Transverse colon (tissue), 4 donors: Measurements from ENCODE around the gene DYRK3. TPM values are rescaled to one million over a fixed set of nuclear protein-coding genes. Genes with fewer than 3 reads are reported as not detected.

Experiments
- DNase-seq: peaks from one replicate; pipeline ENCODE4 v3.0.0-alpha.2; 2019
- H3K27ac ChIP-seq, 4 donors: fragments of 200-600 bp; sonication (generic); 2 replicates each; pipeline ENCODE4 v1.5.1; 2016 to 2018; ENCODE audit warnings: inconsistent platforms in 4 of 4
- H3K27me3 ChIP-seq: fragments of 200-600 bp; sonication (generic); 2 replicates; pipeline ENCODE4 v1.5.1; 2017; ENCODE audit warnings: inconsistent platforms
- H3K36me3 ChIP-seq, 4 donors: fragments of 200-600 bp; sonication (generic); 2 replicates each; pipeline ENCODE4 v1.5.1; 2017 to 2019; ENCODE audit warnings: inconsistent platforms in 4 of 4
- H3K4me1 ChIP-seq, 4 donors: fragments of 200-600 bp; sonication (generic); 2 replicates each; pipeline ENCODE4 v1.5.1; 2017 to 2020; ENCODE audit warnings: inconsistent platforms in 4 of 4
- H3K4me3 ChIP-seq, 4 donors: fragments of 200-600 bp; sonication (generic); 1 replicate in 1 of 4; 2 replicates in 3 of 4; pipeline versions ENCODE4 v1.5.1 to v1.6.1; 2017 to 2019; ENCODE audit warnings: inconsistent platforms in 4 of 4
- H3K9me3 ChIP-seq, 2 donors: fragments of 200-600 bp; sonication (generic); 2 replicates each; pipeline ENCODE4 v1.5.1; 2017 to 2019; ENCODE audit warnings: inconsistent platforms in 2 of 2
- CTCF ChIP-seq, 5 experiments: fragments of 200-600 bp in 3 of 5; fragments of 450-650 bp in 2 of 5; sonication (generic) in 3 of 5; IDR thresholded peaks; 1 replicate in 2 of 5; 2 replicates in 3 of 5; pipeline ENCODE4 v1.5.1; 2016 to 2017; ENCODE audit warnings: antibody characterized with exemption in 5 of 5, inconsistent platforms in 3 of 5, mild to moderate bottlenecking in 2 of 5, moderate library complexity in 1 of 5
- EP300 ChIP-seq: sonication (generic); formaldehyde crosslinking; IDR thresholded peaks from one replicate; pipeline ENCODE4 v1.6.1; 2017; ENCODE audit warnings: antibody characterized with exemption, low read depth
- POLR2A ChIP-seq: fragments of 450-650 bp; IDR thresholded peaks from one replicate; pipeline ENCODE4 v1.6.1; 2016; ENCODE audit warnings: antibody characterized with exemption, mild to moderate bottlenecking, moderate library complexity
- POLR2AphosphoS5 ChIP-seq, 3 donors: sonication (generic); formaldehyde crosslinking; IDR thresholded peaks; one replicate each; pipeline ENCODE4 v1.6.1; 2016; ENCODE audit warnings: antibody characterized with exemption in 3 of 3
- WGBS, 2 donors: methylation state at CpG; one replicate each; pipeline ENCODE4 v1.1.5; 2018; ENCODE audit warnings: low coverage in 1 of 2; 5-methylcytosine and 5-hydroxymethylcytosine counted together
- in situ Hi-C, 4 donors: fragments of 200-750 bp; cut with MboI; loops; one replicate each; pipeline versions ENCODE4 v1.15.0 to v1.15.1; 2017; ENCODE audit warnings: low sequenced_read_pairs in 3 of 4, low pct_ligation_motif_present in 1 of 4, low pct_unique_long_range_greater_than_20kb in 1 of 4
- intact Hi-C: fragments of 100-400 bp; cut with DNase I; formaldehyde crosslinking; loops from one replicate; pipeline ENCODE4 v1.15.1; 2023; ENCODE audit warnings: low total_unique reads
- total RNA-seq, 4 donors: library from RNA; depleted of rRNA; stranded (reverse); fragments of >200 nt; gene quantifications; one replicate each; pipeline ENCODE4 v1.1.0, GENCODE V29; 2016

DYRK3 gene
- total RNA-seq, 4 donors from 2014 or later, result 1.6 to 3.2 TPM; not detected in 2

- Histone ChIP-seq H3K4me3 (no peak overlapping the region), H3K27ac (no peak overlapping the region), H3K36me3 (no peaks in the 10 kb centered on the region), H3K9me3 (no peaks in the 10 kb centered on the region), H3K4me1 (no peaks in the 10 kb centered on the region), H3K27me3 (no peaks in the 10 kb centered on the region)
- TF ChIP-seq CTCF (IDR thresholded peaks at IDR 0.05) (no peak), EP300 (no peak), POLR2A (no peak), POLR2AphosphoS5 (IDR thresholded peaks at IDR 0.05) (no peak)
- in situ Hi-C loops (loop anchor here in 1 of 4 donors (25.0 kb wide), 1 partner anchor 266 kb away; the partner anchor contains the start of gene FCMR), intact Hi-C loops (no loop called here)
- 75% methylated on average over 1 of the region's 1 CpG; no CpG with 5 or more reads in 1 of the 2 donors for WGBS, 2 donors
- DNase-seq, result no peak
Measured at GRCh38 chr1:206646504-206646903, 11.2 kb downstream of the DYRK3 start.

GRCh38 chr1:206647224-206647623, 11.9 kb downstream of the DYRK3 start:
- in situ Hi-C loops (loop anchor here in 1 of 4 donors (25.0 kb wide), 1 partner anchor 265 kb away; the partner anchor contains the start of gene FCMR), intact Hi-C loops (no loop called here)

GRCh38 chr1:206649261-206649921, 14.1 kb downstream of the DYRK3 start:
- no peak for DNase-seq
- 85 to 89% methylated on average over 3 to 5 of the region's 5 CpGs for WGBS, 2 donors
- TF ChIP-seq POLR2AphosphoS5 (IDR thresholded peaks at IDR 0.05), result no peak
- in situ Hi-C loops, result loop anchor here in 1 of 4 donors (25.0 kb wide), 1 partner anchor 263 kb away; the partner anchor contains the start of gene FCMR
- Histone ChIP-seq H3K4me1 (no peaks in the 10 kb centered on the region), H3K9me3 (no peaks in the 10 kb centered on the region), H3K27me3 (no peaks in the 10 kb centered on the region), H3K27ac (no peak overlapping the region), H3K36me3 (no peaks in the 10 kb centered on the region), H3K4me3 (no peak overlapping the region)
- intact Hi-C loops, result no loop called here

More at GRCh38 chr1:206647224-206647623, 11.9 kb downstream of the DYRK3 start:
- Histone ChIP-seq H3K27me3 (no peaks in the 10 kb centered on the region), H3K27ac (no peak overlapping the region), H3K36me3 (no peaks in the 10 kb centered on the region), H3K9me3 (no peaks in the 10 kb centered on the region), H3K4me3 (no peak overlapping the region), H3K4me1 (no peaks in the 10 kb centered on the region)
- DNase-seq, result no peak
- no peak for TF ChIP-seq EP300
- no peak for TF ChIP-seq POLR2AphosphoS5 (IDR thresholded peaks at IDR 0.05)
- TF ChIP-seq POLR2A, result no peak
- no peak for TF ChIP-seq CTCF (IDR thresholded peaks at IDR 0.05)

GRCh38 chr1:206651014-206651413, 15.7 kb downstream of the DYRK3 start:
- H3K4me3 ChIP-seq, result no peak overlapping the region
- WGBS, 2 donors, result 96% methylated on average over 3 of the region's 3 CpGs; no CpG with 5 or more reads in 1 of the 2 donors
- intact Hi-C loops (no loop called here), in situ Hi-C loops (no loop called here)
- H3K27ac ChIP-seq, result no peak overlapping the region
- H3K36me3 ChIP-seq, result no peaks in the 10 kb centered on the region
- DNase-seq, result no peak
- H3K4me1 ChIP-seq, result no peaks in the 10 kb centered on the region
- H3K27me3 ChIP-seq, result no peaks in the 10 kb centered on the region
- no peak for TF ChIP-seq EP300
- no peak for TF ChIP-seq POLR2A
- no peak for TF ChIP-seq POLR2AphosphoS5 (IDR thresholded peaks at IDR 0.05)
- no peak for TF ChIP-seq CTCF (IDR thresholded peaks at IDR 0.05)
- H3K9me3 ChIP-seq, result no peaks in the 10 kb centered on the region
